Cardiac fibroblast (primary cell): ENCODE measurements around the gene TBX1.

Experiments used
- DNase-seq, 2 donors: peaks; one replicate each; pipeline versions ENCODE4 v3.0.0 to v3.0.0-alpha.2; 2010; ENCODE audit warnings: low read depth in 2 of 2
- H3K4me3 ChIP-seq, 2 donors: replicated peaks in 1 of 2; 1 replicate in 1 of 2; 2 replicates in 1 of 2; pipeline ENCODE4 v1.5.1; 2011; ENCODE audit warnings: low read depth in 2 of 2, low read length in 2 of 2, mild to moderate bottlenecking in 2 of 2, moderate library complexity in 1 of 2
- TF ChIP-seq, protein P1 (sequence below): IDR thresholded peaks from one replicate; pipeline ENCODE4 v1.5.1; 2011; ENCODE audit warnings: low read depth, mild to moderate bottlenecking, low read length, inconsistent platforms

The TBX1 gene

DNA sequence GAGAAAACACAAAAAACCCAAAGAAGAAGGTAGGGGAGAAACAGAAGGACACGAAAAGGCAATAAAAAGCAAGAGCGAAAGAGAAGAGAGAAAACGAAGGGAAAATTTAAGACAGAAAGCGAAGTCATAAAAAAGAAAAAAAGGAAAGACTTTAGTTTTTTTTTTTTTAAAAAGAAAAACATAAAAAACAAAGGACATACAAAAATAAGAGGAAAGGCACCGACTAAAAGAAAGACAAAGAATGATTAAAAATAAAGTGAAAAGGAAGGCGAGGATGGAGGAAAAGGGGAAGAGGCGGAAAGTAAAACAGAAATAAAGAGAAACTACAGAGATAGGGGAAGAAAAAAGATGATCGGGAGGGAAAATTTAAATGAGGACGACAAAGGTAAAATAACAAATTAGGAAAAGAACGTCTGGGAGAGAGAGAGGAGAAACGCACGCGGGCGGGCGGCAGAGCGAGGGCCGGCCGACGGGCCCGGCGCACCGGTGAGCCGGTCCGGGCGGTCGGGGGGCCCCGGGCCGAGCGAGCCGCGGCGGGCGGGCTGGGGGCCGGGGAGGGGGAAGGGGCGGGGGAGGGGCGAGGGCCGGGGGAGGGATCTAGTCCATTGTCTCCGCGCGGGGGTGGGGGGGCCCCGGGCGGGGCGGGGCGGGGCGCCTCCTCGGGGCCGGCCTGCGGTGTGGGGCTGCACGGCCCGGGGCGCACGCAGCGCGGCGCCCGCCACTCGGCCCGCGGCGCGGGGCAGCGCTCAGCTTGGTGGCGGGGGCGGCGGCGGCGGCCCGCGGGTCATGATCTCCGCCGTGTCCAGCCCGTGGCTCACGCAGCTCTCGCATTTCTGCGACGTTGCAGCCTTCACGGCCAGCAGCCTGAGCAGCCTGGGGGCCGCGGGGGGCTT, at the start of gene TBX1:
TBX1 (plus strand) TSS at position 721 of the 893 bp plus-strand sequence; CDS start at position 787, 66 bp downstream.
- TF ChIP-seq, protein P1, sequence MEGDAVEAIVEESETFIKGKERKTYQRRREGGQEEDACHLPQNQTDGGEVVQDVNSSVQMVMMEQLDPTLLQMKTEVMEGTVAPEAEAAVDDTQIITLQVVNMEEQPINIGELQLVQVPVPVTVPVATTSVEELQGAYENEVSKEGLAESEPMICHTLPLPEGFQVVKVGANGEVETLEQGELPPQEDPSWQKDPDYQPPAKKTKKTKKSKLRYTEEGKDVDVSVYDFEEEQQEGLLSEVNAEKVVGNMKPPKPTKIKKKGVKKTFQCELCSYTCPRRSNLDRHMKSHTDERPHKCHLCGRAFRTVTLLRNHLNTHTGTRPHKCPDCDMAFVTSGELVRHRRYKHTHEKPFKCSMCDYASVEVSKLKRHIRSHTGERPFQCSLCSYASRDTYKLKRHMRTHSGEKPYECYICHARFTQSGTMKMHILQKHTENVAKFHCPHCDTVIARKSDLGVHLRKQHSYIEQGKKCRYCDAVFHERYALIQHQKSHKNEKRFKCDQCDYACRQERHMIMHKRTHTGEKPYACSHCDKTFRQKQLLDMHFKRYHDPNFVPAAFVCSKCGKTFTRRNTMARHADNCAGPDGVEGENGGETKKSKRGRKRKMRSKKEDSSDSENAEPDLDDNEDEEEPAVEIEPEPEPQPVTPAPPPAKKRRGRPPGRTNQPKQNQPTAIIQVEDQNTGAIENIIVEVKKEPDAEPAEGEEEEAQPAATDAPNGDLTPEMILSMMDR: no peak
- no peak for DNase-seq
- no peak within 1 kb of the TSS for H3K4me3 ChIP-seq

DNA sequence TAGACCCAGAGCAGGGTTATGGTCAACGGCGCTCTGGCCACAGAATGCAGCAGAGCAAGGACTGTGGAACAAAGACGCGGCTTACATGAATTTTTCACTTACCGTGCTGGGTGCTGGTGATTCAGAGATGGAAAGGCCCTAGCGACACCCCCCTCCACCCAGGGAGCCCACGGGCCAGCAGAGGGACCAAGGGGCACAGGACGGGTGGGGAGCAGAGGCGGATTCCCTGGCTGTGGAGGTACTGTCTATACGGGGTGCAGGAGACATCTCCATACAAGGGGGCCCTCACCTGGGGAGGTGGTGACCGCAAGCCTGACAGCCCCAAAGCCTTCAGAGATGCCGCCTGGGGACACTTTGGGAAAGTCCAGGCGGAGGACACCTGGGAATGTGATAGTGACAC, 47.3 kb upstream of the TBX1 start:
- no peak for DNase-seq
- TF ChIP-seq, protein P1: no peak
- H3K4me3 ChIP-seq: no peak overlapping the region

DNA sequence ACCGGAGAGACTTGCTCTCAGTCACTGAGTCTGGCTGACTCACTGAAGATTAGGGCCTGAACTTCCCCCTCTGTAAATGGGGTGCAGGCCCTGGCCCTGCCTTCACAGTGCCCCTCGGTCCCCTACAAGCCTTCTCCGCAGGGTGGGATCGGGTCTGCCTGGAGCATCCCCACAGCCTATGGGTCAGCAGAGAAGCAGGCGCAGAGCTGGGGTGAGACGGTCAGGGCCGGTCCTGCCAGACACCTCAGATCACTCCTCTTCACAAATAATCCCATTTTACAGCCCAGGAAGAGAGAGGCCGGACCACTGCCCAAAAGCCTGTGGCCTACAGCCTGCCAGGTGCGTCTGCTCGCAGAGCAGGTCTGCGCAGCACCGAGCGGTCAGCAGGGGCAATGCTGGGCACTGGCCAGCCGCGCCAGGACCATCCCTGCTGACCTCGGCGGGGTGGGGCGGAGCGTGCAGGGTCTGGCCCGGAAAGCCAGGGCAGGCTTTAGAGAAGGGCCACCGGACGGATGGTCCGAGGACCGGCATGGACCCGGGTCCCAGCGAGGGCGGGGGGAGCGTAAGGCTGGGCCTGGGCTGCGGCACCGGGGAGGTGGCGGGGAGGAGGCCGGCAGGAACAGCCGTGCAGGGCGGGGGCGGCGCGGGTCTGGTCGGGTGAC, 46.8 kb upstream of the TBX1 start:
- H3K4me3 ChIP-seq: peak overlapping the region; percentile 40 to 51
- no peak for DNase-seq
- TF ChIP-seq, protein P1: no peak

DNA sequence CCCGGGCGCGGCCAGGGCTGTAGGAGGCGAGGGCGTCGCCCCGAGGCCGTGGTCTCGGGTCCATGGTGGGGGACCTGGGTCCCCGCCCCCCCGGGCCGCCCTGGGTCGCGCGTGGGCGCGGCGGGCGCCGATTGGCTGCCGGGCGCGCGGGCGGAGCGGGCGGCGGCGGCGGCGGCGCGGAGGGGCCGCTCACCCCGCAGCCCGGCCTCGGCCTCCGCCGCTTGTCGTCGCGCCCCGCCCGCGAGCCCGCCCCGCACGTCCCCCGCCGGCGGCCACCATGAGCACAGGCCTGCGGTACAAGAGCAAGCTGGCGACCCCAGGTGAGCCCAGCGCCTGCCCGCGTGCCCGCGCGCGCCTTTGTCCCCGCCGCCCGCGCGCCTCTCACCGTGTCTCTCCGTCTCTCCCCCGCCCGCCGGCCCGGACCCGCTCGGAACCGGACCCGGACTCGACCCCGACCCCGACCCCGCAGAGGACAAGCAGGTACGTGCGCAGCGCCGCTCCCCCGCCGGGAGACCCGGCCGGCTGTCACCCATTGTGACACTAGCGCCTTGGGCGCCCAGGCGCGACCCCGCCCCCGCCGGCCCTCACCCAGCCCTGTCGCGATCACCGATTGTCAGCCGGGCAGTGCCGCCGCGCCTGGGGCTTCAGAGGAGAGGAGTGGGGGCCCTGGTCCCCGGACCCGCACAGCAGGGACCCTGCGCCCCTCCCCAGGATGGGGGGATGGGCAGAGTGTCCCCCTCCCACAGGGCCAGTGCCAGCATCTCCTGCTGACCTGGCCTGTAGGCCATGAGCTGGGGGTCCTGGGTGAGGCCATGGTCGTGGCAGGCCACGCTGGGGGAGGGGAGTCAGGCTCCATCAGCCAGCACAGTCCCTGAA, 46.0 kb upstream of the TBX1 start, which contains the start of gene SEPTIN5:
SEPTIN5 (plus strand) TSS at position 192 of the 876 bp plus-strand sequence; CDS start at position 278, 86 bp downstream.
- H3K4me3 ChIP-seq: peak within 1 kb of the TSS; percentile 51 to 62
- TF ChIP-seq, protein P1: no peak
- no peak for DNase-seq

DNA sequence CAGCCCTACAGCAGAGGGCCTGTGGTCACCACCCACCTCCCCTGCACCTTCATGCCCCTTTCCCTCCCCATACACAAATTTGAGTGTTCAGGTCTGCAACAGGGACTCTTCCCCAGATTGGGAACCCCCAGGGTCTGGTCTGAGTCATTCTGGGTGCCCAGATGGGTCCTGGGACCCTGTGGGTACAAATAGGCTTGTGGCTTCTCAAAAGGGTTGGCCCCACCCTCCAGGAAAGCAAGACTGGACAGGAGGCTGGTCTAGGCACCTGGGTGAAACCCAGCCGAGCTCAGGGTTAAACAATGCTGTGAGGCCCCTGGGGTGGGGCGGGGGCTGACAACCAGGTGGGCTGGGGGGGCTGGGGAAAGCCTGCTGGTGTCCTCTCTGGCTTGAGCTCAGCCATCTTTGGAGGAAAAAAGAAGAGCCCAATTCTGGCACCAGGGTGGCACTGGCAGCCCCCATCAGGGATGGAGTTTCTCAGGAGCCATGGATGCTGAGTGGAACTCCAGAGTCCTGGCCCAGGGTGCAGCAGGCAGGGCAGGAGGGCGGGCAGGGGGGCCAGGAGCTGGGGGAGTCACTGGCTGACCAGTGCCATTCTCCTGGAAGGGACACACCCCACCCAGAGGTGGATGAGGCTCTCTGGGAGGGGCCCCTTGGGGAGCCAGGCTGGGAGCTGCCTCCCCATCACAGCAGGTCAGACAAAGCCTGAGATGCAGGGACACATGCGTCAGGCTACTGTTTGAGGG, 45.2 kb upstream of the TBX1 start:
- TF ChIP-seq, protein P1: no peak
- H3K4me3 ChIP-seq: peak overlapping the region; percentile 51 to 62

More for the DNA sequence above, 45.2 kb upstream of the TBX1 start:
- DNase-seq: no peak
